VCaP (cell line): ENCODE results near the gene ABI1.
A peak's percentile ranks its signal among the peaks of the same experiment; 100 is the strongest.

Source experiments
- H3K27ac ChIP-seq: fragments of 450-650 bp; 2 replicates; pipeline ENCODE4 v1.5.1; 2017
- TF ChIP-seq, protein P1 (sequence below): fragments of 450-650 bp; conservative IDR thresholded peaks from 2 replicates; pipeline ENCODE4 v1.5.1; 2017; ENCODE audit warnings: mild to moderate bottlenecking, moderate library complexity

The ABI1 gene

DNA sequence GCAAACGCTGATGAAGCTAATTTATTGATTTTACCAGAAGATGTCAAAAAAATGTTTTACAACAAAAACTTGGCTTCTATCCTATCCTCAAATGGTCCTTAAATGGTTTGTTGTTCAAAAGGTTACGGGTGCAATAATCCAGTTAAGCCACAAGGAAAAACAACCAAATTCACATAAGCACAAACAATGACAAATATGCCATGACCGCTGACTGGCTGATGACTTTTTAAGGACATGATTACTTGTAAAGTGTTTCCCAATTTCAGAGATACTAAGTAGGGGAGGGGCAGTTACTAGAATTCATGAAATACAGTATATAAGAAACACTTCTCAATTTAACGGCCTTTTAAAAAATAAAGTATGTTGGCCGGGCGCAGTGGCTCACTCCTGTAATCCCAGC, 28.8 kb downstream of the ABI1 start:
- H3K27ac ChIP-seq, result no peak overlapping the region
- TF ChIP-seq, protein P1, sequence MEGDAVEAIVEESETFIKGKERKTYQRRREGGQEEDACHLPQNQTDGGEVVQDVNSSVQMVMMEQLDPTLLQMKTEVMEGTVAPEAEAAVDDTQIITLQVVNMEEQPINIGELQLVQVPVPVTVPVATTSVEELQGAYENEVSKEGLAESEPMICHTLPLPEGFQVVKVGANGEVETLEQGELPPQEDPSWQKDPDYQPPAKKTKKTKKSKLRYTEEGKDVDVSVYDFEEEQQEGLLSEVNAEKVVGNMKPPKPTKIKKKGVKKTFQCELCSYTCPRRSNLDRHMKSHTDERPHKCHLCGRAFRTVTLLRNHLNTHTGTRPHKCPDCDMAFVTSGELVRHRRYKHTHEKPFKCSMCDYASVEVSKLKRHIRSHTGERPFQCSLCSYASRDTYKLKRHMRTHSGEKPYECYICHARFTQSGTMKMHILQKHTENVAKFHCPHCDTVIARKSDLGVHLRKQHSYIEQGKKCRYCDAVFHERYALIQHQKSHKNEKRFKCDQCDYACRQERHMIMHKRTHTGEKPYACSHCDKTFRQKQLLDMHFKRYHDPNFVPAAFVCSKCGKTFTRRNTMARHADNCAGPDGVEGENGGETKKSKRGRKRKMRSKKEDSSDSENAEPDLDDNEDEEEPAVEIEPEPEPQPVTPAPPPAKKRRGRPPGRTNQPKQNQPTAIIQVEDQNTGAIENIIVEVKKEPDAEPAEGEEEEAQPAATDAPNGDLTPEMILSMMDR, result no peak

DNA sequence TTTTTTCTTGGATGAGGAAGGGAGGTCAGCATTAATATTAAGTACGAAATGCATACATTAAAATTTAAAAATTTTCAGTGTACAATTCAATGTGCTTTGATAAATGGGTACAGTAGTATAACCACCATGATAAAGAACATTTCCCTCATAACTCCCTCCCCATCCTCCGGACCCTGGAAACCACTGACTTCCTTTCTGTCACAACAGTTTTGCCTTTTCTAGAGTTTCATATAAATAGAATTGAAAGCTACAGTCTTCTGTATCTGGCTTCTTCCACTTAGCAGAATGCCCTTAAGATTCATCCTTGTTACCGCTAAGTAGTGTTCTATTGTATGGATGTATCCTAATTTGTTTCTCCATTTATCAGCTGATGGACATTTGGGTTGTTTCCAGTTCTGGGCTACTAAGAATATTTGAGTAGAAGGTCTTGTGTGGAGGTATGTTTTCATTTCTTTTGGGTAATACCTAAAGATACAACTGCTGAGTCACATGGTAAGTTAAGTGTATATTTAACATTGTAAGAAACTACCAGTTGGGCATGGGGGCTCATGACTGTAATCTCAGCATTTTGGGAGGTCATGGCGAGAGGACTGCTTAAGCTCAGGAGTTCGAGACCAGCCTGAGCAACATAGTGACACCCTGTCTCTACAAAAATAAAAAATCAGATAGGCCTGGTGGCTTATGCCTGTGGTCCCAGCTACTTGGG, 30.8 kb downstream of the ABI1 start:
- no peak overlapping the region for H3K27ac ChIP-seq
- TF ChIP-seq, protein P1, result no peak

DNA sequence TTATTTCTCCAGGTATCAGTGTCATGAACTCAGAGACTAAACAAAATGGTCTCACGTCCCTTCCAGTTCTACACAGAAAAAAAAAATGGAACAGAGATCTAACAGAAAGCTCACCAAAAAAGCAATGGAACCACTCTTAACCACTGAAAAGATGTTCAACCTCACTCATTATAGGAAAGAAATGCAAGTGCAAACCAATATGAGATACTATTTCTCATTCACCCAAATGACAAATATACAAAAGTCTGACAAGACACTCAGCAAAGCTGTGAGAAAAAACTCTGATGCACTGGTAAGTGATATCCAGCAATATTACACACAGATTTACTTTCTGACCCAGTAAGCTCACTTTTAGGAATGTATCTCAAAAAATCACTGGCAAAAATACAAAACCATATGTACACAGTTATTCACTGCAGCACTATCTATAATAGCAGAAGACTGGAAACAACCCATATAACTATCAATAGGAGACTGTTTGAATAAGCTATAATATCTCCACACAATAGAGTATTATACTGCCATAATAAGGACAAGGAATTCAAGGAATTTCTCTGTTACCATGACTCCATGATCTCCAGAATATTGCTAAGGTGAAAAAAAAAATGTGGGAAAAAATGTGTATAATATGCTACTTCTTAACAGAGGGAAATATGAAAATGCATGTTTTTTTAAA, 36.6 kb downstream of the ABI1 start:
- no peak overlapping the region for H3K27ac ChIP-seq
- TF ChIP-seq, protein P1, result no peak

DNA sequence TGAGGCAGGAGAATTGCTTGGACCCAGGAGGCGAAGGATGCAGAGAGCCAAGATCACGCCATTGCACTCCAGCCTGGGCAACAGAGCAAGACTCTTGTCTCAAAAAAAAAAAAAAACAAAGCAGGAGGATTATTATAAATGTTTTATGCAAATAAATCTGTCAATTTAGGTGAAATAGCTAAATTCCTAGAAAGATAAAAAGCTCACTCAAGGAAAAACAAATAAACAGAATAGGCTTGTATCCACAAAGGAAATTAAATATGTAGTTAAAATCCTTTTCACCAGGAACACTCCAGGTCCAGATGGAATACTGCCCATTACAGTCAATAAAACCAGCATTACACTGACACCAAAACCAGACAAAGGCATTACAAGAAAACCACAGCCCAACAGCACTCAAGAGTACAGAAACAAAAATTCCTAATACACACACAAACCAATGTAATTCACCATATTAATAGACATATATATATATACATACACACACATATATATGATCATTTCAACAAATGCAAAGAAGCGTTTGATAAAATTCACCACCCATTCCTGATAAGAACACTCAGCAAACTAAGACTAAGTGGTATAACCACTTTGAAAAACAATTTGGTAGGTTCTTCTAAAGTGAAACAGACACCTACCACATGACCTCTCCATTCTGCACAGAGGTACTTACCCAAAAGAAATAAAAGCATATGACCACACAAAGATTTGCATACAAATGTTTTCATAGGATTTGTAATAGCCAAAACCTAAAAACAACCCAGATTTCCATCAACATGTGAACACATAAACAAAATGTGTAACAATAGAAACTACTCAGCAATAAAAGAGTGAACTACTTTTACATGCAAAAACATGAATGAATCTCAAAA, 38.8 kb downstream of the ABI1 start:
- TF ChIP-seq, protein P1, result no peak
- peak overlapping the region; percentile 27; the same call in 1 of the 2 replicates for H3K27ac ChIP-seq

DNA sequence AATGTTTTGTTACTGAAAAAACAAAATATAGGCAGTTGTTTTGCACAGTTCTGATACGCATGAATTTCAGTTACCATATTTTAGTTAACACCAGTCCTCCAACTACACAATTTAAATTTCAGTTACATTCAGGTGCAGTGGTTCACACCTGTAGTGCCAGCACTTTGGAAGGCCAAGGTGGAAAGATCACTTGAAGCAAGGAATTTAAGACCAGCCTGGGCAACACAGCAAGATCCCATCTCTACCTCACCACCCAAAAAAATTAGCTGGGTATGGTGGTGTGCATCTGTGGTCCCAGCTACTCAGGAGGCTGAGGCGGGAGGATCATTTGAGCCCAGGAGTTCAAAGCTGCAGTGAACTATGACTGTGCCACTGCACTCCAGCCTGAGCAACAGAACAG, 45.3 kb downstream of the ABI1 start:
- no peak overlapping the region for H3K27ac ChIP-seq
- TF ChIP-seq, protein P1, result no peak

DNA sequence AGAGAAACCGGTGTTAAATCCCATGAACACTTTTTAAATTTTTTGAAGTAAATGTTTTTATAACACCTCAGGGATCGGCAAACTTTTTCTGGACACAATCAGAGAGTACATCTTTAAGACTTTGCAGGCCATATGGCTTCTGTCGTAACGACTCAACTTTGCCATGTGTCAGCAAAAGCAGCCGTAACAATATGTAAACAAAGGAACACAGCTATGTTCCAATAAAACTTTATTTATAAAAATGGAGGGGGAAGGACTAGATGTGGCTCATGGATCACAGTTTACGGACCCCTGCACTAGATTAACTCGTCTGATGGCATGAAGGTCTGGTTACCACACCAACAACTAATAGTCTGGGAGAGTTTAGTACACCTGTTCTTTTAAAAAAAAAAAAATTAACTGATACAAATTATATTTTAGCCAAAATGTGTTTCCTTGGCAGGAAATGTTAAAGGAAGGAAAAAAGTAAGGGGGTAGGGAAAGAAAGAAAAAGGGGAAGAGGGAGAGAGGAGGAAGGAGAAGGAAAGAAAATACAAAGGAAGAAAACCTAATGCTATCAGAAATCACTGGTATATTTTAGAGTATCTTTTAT, 50.2 kb downstream of the ABI1 start:
- H3K27ac ChIP-seq, result no peak overlapping the region
- TF ChIP-seq, protein P1, result no peak

DNA sequence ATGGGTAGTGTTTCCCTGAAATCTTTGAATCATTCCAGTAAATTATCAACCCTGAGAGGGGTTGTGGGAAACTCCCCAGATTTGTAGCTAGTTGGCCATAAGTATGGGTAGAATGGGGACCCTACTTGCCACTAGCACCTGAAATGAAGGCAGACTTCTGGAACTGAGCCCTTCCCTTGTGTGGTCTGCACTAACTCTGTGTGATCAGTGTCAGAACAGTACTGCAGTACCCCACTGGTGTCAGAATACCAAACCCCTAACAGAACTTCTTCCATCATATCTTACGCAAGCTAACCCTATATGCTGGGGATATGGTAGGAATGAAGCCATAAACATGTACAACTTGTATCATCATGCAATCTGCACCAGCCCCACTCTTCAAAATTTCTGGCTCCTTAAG, 50.8 kb downstream of the ABI1 start:
- TF ChIP-seq, protein P1, result no peak
- no peak overlapping the region for H3K27ac ChIP-seq
